Left ventricle myocardium superior (tissue), 1 donor: Measurements from ENCODE around the gene CYS1. TPM values are rescaled to one million over a fixed set of nuclear protein-coding genes. Genes with fewer than 3 reads are reported as not detected.
"Not testable (repeated sequence)": the region's sequence is repeated elsewhere in the genome, so short reads cannot be mapped to it uniquely, and the experiment has no call there.

ENCODE experiments used
- ATAC-seq: fragments of 200-7000 bp; cut with Tn5 transposase; one replicate; pipeline ENCODE4 v1.9.1; 2020; ENCODE audit warnings: mild to moderate bottlenecking, moderate library complexity
- DNase-seq: peaks from one replicate; pipeline ENCODE4 v3.0.0-alpha.2; 2020
- intact Hi-C: fragments of 100-400 bp; cut with micrococcal nuclease; formaldehyde crosslinking; loops from one replicate; pipeline ENCODE4 v1.11.0; 2022
- long read RNA-seq: library from polyadenylated mRNA; unstranded; transcript quantifications from one replicate; pipeline ENCODE4 v2.0.0, GENCODE V29; 2021
- total RNA-seq: library from RNA; stranded (reverse); fragmentation: NEBNext Ultra II Directional; extraction: Animal tissue kit (Norgen Biotek cat#: 25700); gene quantifications from one replicate; pipeline ENCODE4 v1.2.1, GENCODE V29; 2021
- donor health status: DM: no; HTN: yes; CAD: no; lungs with severe emphysema.

Gene CYS1, protein sequence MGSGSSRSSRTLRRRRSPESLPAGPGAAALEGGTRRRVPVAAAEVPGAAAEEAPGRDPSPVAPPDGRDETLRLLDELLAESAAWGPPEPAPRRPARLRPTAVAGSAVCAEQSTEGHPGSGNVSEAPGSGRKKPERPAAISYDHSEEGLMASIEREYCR
- total RNA-seq, result 3.0 TPM
- long read RNA-seq, transcript CYS1-201 (3 exons, 2,738 nt), result major isoform, 19 of 20 reads
- long read RNA-seq, partial matches to known transcripts, result 0 of 20 reads
- long read RNA-seq, other reads (novel, unspliced or antisense), result 1 of 20 reads

DNA sequence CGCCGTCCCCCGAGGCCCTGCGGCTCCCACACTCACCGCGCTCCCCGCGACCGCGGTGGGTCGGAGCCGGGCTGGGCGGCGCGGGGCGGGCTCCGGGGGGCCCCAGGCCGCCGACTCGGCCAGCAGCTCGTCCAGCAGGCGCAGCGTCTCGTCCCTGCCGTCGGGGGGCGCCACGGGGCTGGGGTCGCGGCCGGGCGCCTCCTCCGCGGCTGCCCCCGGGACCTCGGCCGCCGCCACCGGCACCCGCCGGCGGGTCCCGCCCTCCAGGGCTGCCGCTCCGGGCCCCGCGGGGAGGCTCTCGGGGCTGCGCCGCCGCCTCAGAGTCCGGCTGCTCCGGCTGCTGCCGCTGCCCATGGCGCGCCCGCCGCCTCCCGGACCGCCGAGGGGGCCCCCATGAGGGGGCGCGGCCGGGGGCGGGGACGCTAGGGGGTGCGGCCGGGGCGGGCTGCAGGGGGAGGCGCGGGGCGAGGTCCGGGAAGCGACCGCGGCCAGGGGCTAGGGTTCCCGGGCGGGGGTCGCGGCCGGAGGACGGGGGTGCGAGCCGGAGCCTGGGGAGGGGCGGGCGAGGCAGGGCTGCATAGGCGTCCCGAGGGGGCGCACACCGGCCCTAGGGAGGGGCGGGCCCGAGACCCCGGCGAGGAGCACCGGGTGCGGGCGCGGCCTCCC lies at the start of gene CYS1:
Gene CYS1, minus strand, starts transcription at position 542 of the 666 bp plus-strand sequence. Its CDS starts 188 bp downstream, at position 354.
- ATAC-seq (peak; percentile 58), DNase-seq (peak; percentile 54)
- intact Hi-C loops, result no loop called here

DNA sequence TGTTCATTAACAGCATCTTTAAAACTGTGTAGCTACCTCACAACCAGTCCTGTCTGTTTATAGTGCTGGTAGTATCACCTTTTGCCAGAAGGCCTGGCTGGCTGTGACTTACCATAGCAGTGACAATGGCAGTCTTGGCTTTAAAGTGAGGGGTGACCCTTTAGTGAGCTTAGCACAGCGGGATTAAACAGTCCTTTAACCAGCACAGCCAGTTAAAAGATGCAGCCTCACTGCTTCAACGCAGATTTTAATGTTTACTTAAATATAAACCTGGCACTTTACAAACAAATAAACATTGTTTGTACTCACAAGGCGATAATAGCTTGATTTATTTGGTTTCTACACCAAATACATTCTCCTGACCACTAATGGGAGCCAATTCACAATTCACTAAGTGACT lies 49.3 kb upstream of the CYS1 start:
- intact Hi-C loops, result no loop called here
- no peak for DNase-seq
- no peak for ATAC-seq

DNA sequence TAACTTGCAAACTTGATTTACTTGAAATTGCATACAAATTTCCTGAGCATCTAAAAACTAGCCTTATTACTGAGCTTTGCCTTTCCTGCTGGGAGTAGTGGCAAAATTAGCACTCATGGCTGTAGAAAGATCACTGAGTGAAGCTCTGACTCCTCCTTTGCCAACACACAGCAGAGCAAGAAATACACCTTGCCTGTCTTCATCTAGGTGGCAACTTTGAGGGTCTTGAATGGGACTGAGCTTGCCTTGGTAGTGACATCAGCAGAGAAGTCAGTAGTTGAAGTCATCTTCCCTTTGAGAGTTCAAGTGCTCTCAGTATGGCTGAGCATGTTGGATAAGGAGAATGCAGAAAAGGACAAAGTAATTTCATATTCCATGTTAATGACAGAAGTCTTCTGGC lies 48.2 kb upstream of the CYS1 start:
- intact Hi-C loops, result no loop called here
- ATAC-seq (no peak), DNase-seq (no peak)

- intact Hi-C loops, result no loop called here
- DNase-seq (no peak), ATAC-seq (no peak)
Observed at GRCh38 chr2:10126632-10127026, 46.4 kb upstream of the CYS1 start.

DNA sequence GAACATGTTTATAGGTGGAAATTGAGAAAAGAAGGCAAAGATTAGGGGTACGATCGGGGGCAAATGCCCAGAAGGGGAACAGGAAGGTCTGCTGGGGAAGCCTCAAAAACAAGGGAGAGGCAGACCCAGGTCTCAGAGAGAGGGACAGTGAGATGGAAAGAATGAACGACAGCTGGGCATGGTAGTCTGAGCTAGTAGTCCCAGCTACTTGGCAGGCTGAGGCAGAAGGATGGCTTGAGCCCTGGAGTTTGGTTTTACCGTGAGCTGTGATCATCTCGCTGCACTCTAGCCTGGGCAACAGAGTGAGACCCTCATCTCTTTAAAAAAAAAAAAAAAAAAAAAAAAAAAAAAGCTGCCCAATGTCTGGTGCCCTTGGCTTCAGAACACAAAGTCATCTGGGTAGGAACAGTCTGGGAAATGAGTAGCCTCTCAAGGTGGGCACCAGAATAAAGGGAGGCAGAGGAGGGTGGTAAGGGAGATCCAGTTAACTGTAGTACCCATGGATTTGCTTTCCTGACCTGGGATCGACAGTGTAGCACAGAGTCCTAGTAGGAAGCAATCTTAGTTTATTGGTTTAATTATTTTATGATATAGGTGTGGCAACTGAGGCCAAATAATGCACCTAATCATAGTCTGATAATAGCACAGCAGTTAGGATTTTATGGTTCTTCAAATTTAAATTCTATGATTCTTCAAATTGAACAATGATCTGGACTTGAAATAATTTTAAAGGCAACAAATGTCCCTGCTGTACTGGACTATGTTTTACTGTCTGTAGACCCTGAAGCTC lies 45.8 kb upstream of the CYS1 start:
- intact Hi-C loops, result loop anchor here (2.0 kb wide), 1 partner anchor 309 kb away; no protein-coding TSS in a partner anchor
- no peak for DNase-seq

DNA sequence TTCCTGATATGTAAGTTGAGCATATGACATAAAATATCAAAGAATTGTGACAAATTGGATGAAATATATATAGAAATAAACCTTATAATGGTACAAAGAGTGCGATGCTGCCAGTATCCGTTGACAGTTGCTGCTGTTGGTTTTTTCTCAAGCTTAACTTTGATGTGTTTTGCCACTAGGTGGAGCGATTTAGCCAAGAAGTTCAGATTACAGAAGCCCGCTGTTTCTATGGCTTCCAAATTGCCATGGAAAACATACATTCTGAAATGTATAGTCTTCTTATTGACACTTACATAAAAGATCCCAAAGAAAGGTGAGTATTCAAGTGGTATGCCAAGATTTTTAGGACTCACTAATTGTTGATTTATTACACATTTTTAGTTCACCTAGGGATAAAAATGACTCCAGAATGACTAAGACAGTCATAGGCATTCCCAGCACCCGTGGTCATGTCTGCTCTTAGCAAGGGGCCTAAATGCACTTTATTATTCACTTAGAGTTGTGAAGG lies 44.4 kb upstream of the CYS1 start:
- no peak for DNase-seq
- intact Hi-C loops, result loop anchor here (2.0 kb wide), 1 partner anchor 310 kb away; no protein-coding TSS in a partner anchor
- no peak for ATAC-seq

More for the DNA sequence above, 45.8 kb upstream of the CYS1 start:
- no peak for ATAC-seq

DNA sequence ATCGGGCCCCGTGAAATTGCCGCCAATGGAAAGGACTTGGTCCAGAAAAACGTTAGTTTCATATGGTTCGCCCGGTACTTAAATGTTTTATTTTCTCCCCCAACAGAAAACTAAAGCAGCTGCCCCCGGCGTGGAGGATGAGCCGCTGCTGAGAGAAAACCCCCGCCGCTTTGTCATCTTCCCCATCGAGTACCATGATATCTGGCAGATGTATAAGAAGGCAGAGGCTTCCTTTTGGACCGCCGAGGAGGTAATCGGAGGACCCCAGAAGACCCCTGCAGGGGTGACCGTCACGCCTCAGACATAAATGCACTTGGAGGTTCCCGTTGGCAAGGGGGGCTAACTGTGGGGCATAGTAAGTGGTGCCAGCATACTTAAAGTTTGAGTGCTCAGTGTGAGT lies 43.1 kb upstream of the CYS1 start:
- no peak for ATAC-seq

GRCh38 chr2:10122500-10123280 lies 42.5 kb upstream of the CYS1 start, which contains the start of gene RRM2:
Gene RRM2 (plus strand): TSS chr2:10122739. CDS start chr2:10122799, 60 bp downstream.
- peak; percentile 86 for ATAC-seq
- intact Hi-C loops, result no loop called here
- DNase-seq, result peak; percentile 95

More for the DNA sequence above, 43.1 kb upstream of the CYS1 start:
- DNase-seq, result no peak
- intact Hi-C loops, result no loop called here

DNA sequence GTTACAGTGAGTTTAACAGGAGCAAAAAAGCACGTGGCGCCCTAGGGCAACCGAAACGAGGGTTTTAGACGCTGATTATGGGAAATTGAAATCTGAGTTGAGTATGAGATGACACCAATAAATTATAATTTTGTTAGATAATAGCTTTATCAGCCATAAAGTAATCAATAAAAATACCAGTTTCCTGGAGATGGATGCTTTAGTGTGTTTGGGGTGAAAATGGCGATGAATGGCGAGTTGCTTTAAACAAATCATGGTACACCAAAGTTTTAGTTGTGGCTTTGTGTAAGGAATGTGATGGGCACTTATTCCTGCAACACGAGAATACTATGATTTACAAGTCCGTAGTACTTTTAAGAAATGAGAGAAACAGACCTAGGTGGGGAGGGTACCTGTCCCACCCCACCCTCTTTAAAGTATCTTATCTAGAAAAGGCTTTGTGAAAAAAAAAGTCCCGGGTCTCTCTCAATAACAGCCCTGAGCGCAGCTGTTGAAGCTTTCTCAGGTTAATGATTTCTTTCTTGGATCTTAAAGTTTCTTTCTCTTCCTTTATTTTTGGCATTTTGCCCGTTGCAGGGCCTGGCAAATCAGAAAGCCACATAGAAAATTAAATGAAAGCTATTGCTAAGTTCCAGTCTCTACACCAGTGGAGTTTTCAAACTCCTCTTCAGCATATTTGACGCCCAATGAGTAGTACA lies 40.8 kb upstream of the CYS1 start:
- no peak for ATAC-seq
- no peak for DNase-seq
- intact Hi-C loops, result no loop called here

- peak; percentile 98 for DNase-seq
- intact Hi-C loops, result no loop called here
- ATAC-seq, result peak; percentile 96
Observed at GRCh38 chr2:10120158-10120876, 40.1 kb upstream of the CYS1 start.

DNA sequence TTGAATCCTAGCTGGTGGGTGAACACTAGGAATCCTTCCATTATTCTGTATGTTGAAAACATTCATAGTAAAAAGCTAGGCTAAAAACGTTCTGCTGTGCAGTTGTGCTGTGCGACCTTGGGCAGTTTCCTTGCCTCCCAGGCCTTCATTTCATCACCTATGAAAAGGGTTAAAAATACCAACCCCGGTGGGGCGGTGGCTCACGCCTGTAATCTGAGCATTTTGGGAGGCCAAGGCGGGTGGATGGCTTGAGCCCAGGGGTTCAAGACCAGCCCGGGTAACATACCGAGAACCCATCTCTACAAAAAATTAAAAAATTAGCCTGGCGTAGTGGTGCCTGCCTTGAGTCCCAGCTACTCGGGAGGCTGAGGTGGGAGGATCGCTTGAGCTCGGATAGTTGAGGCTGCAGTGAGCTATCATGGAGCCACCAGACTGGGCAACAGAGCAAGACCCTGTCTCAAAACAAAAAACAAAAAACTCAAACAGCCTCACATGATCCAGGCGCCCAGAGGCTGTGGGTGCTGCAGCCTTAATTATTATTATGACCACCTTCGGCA lies 39.5 kb upstream of the CYS1 start:
- DNase-seq, result no peak
- no peak for ATAC-seq
- intact Hi-C loops, result no loop called here

- no peak for DNase-seq
- intact Hi-C loops, result no loop called here
- no peak for ATAC-seq
Observed at GRCh38 chr2:10119027-10119325, 38.8 kb upstream of the CYS1 start.

DNA sequence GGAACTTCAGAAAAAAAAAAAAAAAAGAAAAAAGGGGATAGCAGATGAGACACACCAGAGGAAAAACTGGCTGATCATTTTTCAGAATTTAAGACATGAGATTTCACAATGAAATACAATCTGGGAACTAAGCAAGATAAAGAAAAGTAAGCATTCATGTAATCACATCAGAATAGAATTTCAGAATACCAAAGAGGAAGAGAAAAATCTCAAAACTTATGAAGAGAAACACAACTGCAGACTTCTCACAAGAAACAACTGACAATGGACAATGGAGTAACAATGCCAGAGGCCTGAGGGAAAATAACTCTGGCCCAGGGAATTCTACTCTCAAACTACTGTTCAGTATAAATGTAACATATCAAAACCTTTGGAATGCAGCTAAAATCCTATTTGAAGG lies 29.1 kb upstream of the CYS1 start:
- no peak for ATAC-seq
- intact Hi-C loops, result no loop called here
- no peak for DNase-seq

DNA sequence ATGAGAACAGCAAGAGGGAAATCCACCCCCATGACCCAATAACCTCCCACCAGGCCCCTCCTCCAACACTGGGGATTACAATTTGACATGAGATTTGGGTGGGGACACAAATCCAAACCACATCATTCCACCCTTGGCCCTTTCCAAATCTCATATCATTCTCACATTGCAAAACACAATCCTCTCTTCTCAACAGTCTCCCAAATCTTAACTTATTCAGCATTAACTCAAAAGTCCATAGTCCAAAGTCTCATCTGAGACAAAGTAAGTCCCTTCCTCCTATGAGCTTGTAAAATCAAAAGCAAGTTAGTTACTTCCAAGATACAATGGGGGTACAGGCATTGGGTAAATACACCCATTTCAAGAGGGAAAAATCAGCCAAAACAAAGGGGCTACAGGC lies 24.7 kb upstream of the CYS1 start:
- intact Hi-C loops, ATAC-seq, DNase-seq: not testable (repeated sequence)

- ATAC-seq (no peak), DNase-seq (no peak)
- intact Hi-C loops, result no loop called here
Observed at GRCh38 chr2:10103179-10103578, 23.0 kb upstream of the CYS1 start.

DNA sequence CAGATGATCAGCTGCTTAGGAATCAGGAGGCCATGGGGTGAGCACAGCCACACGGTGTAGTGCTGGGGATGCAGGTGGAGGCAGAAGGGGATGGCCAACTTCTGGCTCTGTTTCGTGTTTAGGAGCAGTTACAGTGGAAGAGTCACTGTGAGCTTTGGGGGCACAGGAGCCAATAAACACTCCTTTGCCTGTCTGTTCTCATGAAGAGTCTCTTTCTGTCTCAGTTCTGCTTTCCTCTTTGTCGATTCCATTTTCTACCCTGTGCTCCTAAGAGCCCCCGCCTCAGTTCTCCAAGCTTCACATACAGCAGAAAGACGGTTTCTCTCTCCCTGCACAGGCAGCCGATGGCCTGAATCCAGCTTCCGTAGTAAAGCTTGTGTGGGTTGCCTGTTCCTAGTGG lies 21.3 kb upstream of the CYS1 start:
- no peak for ATAC-seq
- no peak for DNase-seq
- intact Hi-C loops, result no loop called here

- intact Hi-C loops, result no loop called here
- peak; percentile 97 for ATAC-seq
- peak; percentile 79 for DNase-seq
Observed at GRCh38 chr2:10097352-10098148, 17.3 kb upstream of the CYS1 start.
